Activated gamma-delta T cell treated with Interleukin-2 at 50 U/mL for 16 hours (primary cell): ENCODE data around the gene PRUNE2.
"Not testable (repeated sequence)": the region's sequence is repeated elsewhere in the genome, so short reads cannot be mapped to it uniquely, and the experiment has no call there.

Experiments
- DNase-seq: peaks from one replicate; pipeline ENCODE4 v3.0.0-alpha.2; 2020

The PRUNE2 gene

DNA sequence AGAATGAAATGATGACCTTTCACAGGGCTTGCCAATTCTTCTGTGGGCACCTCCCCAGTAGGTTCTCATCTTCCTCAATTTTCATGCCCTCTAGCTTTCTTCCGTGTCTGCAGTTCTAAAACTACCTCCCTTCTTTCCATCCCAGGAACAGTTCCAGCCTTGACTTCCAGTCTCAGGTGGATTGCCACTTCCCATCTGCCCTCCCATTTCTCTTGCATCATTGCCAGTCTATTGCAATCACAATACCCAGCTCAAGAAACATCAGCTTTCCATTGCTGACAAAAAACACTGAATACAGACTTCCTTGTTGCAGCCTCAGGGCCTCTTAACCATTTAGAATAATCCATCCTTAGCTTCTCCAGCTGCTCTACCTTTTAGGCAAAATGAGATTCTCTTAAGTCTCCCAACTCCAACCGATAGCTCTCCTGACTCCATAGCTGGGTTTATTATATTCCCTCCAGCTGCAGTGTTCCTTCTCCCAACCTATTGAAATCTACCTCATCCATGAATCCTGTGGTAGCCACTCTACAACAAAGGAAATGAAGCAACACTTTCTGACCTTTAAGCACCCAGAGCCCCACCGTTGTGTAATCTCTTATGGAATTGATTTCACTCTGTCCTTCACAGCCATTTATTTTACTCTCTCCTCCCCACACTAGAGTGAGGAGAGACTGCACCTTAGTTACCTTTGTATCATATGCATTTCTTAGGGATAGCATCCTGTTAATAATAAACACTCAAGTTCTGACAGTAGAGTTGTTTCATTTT, 217.3 kb downstream of the PRUNE2 start:
- DNase-seq: no peak

DNA sequence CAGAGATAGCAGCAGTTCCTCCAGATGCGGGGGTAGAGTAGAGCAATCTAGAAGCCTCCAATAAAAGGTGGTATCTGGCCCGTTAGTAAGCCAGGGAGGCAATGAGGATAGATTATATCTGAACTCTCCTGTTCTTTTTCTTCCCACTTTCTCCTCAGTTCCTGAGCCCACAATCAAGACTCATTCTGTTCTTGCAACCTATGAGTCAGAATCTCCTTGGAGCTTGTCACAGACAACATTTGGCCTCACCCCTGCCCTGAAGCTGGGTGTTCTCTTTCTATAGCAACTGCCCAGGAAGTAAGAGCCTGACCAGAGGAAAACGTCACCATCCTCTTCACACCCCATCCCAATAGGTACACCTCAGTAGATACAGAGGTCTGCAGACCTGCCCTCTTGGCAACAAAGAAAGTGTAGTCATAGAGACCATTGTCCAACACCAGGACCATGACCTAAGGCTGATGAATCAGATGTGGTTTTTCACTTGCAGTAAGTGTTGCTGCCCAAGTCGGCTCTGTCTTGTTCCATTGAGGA, 218.0 kb downstream of the PRUNE2 start:
- no peak for DNase-seq

DNA sequence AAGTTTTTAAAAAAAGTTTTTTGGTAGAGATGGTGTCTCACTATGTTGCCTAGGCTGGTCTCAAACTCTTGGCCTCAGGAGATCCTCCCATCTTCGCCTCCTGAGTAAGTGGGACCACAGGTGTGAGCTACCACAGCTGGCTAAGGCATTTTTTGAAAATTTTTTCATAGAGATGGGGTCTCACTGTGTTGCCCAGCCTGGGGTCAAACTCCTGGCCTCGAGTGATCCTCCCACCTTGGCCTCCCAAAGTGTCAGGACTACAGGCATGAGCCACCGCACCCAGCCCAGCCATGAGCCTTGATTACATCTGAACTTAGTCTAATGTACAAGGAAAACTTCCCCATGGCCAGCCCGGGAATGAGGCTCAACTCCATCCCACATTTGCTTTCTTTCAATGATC, 219.2 kb downstream of the PRUNE2 start:
- no peak for DNase-seq

DNA sequence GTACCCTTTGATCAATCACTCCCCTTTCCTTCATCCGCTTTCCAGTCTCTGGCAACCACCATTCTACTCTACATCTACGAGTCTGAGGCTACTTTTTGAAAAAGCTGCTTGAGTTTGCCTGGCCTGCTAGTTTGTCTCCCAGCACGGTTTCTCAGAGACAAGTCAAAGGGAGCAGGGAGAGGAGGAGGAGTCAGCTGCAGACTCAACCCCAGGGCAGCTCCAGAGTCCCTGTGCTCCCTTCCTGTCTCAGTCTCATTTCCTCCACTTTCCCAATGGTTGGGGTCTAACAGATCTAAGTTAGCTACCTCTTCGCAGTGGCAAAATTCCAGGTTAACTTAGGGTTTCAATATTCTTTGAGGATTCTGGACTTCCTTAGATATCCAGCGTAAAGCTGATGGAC, 221.7 kb downstream of the PRUNE2 start:
- no peak for DNase-seq

DNA sequence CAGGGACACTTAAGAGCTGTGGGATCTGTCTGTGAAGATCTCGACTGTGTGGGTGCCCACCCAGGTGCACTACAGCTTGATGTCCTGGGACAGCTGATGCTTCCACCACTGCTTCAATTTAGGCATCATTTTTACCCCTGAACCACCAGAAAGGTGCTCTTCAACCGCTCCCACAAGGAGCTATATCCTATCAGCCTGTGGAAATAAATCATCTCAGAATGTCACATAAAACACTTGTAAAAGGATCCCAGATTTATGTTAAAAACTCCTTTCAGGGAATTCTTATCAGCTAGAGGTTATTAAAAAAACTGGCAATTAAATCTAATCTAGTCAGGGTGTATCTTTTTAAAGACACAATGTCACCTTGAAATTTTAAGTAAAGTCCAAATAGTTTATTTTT, 224.4 kb downstream of the PRUNE2 start:
- DNase-seq: no peak

DNA sequence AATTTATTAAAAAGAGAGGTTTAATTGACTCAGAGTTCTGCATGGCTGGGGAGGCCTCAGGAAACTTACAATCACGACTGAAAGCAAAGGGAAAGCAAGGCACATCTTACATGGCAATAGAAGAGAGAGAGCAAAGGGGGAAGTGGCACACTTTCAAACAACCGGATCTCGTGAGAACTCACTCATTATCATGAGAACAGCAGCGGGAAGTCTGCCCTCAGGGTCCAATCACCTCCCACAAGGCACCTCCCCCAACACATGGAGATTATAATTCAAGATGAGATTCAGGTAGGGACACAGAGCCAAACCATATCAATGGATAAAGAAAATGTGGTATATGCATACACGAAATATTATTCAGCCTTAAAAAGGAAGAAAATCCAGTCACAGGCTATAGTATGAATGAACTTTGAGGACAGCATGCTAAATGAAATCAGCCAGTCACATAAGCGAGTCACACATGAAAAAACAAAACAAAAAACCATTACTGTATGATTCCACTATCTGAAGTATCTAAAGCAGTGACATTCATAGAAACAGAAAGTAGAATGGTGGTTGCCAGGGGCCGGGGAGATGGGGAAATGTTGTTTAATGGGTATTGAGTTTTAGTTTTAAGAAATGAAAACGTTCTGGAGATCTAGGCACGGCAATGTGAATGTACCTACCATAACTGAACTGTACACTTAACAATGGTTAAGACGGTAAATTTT, 225.0 kb downstream of the PRUNE2 start:
- no peak for DNase-seq

DNA sequence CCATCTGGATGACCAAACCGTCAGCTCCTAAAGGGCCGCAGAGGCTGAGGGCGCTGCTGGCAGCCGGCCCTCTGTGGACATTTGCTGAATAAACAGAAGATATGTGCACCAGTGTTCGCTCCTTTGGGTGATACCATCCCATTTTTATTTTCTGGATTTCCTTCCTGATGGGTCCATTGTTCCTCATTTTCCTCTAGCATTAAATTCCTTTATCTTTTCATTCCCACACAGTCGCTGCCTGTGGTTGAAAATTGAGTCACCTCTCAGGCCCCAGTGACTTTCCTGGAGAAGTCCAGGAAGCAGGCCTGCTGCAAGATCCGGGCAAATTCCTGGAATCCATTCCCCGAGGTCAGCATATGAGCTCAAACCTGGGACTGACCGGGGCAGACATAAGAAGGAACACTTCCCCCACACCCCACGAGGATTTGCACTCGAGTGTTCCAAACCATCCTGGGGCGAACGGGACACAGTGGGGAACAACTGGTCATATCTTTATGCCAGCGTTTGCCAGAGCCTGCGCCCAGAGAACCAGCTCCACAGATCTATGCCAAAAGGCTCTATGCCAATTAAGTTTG, 228.3 kb downstream of the PRUNE2 start:
- no peak for DNase-seq

DNA sequence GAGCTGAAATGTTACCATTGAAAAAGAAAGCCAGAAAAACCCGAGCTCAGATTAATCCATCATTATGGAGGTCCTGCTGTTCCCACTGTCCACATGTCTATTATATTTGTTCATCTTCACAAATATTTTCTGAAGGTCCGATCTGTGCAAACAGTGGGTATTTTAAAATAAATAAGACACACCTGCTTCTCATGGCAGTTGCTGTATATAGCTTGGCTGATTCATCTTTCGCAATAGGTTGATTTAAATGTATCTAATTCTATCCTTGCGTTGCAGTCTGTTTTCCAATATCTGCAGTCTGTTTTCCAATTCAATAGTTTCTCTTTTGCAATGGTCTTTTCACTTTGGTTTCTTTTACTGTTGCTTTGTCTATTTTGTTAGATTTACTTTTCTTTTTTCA, 229.1 kb downstream of the PRUNE2 start:
- no peak for DNase-seq

DNA sequence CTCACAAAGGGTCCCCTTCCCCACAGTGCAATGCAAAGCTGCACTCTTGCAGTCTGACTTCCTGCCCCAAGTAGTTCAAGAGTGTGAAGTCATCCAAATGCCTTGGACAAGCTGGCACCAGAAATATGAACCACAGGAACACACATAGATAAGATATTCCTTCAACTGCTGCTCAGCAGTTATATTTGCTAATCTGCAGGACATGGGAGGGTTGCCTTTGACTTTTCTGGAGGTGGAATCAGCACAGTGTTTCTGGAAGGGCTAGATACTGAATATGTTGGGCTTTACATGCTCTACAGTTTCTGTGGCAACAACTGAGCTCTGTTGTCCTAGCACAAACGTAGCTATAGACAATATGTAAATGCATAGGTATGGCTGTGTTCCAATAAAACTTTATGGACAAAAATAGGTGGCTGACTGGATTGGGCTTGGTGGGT, 238.4 kb downstream of the PRUNE2 start:
- DNase-seq: no peak

DNA sequence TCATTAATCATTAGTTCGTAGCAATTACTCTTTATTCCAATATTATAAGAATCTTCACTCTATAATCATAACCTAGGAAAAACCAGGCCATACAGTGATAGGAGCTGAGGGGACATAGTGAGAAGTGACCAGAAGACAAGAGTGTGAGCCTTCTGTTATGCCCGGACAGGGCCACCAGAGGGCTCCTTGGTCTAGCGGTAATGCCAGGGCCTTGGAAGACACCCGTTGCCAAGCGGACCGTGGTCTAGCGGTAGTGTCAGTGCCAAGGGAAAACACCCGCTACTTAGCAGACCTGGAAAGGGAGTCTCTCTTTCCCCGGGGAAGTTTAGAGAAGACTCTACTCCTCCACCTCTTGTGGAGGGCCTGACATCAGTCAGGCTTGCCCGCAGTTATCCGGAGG, 239.9 kb downstream of the PRUNE2 start:
- not testable (repeated sequence) for DNase-seq

DNA sequence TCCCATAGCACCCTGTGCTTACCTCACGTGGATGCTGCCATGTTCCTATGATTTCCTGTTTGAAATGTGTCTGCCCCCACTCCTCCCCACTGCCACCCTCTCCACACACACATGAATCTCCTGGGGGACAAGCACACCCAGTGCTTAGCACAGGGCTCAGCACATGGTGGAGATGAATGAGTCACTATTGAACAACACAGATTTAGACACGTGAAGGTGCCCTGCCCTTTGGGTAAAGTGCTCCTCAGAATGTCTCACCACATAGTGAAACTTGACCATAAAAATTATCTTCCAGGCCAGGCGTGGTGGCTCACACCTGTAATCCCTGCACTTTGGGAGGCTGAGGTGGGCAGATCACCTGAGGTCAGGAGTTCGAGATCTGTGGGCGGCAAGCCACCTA, 240.5 kb downstream of the PRUNE2 start:
- no peak for DNase-seq

DNA sequence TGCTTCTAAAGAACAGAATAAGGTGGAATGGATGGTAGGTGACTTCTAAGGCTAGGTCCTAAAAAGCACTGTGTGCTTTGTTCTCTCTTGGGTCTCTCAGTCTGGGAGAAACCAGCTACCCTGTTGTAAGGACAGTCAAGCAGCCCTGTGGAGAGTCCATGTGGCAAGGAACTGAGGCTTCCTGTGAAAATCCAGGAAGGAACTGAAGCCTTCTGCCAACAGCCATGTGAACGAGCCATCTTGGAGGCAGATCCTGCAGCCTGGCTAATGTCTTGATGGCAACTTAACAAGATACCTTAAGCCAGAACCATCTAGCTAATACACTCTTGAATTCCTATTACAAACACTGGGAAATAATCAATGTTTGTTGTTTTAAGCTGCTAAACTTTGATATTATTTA, 241.8 kb downstream of the PRUNE2 start:
- DNase-seq: no peak

DNA sequence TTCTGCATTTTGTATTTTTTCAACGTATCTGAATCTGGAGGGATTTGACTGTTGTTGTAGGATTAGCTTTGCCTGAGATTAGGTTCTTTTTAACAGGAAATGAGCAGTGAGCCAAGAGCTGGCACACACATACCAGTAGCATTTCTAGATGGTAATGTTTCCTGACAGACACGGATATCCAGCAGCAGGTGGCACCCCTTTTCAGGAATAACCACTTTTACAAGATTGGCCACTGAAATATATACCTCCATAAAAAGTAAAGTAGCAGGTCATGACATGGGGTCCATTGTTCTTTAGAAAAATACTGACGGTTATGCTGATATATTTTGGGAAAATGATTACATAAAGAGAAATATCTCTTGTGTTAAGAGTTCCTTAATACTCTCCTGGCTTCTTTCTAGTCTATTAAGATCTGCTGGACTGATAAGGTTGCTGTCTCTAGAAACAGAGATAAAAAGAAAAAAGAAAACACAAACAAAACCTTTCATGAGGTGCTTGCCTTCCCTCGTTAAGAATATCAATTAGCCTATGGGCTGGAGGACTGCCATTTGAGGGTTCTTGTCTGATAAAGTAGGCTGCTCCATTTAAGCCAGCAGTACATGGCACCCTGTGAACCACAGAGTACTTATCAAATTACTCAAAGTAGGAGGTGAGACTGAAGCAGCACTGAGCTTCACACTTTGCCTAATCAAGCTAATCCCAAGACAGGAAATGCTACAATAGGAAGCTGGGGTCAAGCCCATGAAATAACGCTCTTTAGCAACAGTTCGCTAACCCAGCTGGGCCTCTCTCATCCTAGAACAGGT, 243.2 kb downstream of the PRUNE2 start:
- no peak for DNase-seq

DNA sequence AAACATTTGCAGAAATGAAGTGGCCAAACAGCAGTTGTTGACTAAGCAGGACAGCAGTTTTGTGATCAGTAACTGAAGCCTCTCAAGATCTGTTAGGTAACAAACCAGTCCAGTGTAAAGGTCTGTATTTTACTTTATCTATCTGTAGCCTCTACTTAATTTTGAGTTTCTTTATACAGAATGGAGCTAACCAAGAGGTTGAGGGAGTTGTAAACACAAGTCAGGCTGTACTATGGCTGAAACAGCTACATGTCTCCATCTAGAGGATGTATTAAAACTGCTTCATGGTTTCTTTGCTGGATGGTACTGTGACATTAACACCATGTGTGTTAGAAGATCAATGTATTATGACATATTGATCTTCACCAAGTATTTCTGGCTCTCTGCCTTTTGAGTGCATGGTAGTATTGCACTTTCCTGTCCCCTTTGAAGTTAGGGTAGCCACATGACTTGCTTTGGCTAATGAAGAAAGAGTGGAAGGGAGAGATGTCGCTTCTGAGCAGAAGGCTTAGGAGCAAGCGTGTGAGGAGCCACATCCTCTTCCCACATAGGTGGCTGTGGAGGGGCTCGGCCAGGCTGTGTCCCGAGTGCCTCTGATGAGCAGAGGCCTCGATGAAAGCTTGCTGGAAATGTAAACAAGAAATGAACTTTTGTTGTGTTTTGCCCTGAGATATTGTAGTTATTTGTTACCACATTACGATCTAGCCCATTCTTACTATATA, 247.2 kb downstream of the PRUNE2 start:
- no peak for DNase-seq

DNA sequence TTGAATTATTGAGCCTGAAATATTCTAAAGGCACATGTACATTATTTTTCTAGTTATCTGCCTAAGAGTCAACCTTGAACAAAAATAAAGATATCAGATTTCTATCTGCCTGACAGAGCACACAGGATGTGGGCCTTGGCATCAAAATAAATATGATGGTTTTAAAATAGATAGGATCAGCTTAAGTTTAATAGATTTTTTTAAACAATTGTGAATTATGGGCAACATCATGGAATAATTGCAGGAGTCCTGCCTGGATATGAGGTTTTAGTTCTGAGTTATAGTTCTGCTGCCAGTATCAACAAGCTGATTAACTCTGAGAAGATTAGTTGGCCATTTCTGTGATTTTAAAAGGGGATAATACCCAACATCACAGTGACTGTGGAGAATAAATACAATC, 248.6 kb downstream of the PRUNE2 start:
- DNase-seq: no peak

DNA sequence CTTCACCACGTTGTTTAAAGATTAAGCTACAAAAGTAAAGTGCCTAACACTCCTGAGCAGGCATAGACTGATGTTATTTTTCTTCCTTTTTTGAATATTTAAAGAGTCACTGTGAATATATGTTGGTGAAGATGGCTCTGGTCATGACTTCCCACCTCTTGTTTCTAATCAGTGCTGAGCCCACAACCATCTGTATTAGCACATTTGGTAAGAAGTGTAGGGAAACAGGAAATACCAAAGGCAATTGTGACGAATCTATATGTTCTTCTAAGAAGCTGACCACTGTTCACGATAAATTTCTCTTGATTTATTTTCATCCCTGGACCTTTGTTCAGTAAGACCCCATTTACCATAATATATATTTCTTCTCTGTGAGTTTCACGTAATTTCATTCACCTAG, 249.9 kb downstream of the PRUNE2 start:
- no peak for DNase-seq

DNA sequence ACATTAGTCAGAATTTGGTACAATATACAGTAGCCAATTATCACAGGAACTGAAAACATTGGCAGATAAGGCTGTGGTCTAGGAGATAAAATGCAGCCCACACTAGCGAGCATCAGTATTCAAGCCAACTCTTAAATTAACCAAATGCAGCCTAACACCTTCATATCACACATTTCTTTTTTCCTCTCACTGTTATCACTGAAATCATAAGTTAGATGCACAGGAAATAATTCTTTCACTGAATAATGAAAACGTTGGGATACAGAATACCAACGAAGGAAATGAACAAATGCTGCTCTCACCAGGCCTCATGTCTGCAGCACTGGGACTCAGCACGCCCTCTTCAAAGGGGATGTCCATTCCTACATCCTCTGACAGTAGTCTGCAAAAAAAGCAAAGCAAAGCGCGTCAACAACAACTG, 250.8 kb downstream of the PRUNE2 start:
- no peak for DNase-seq

DNA sequence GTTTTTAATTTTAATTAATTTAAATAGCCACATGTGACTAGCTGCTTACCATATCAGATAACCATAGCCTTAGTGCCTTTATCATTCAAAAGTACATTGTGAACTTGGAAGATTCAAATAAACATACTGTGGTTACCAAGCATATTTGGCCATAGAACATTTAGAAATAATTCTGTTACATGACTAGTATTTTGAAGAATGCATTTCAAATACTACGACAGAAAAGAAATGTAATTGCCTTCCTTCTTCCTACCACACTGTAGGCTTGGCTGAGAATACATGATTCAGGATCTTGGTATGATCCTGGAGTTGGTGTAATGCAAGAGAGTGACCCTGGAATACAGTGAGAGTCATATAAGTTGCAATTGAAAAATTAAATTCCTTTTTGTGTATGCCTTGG, 251.3 kb downstream of the PRUNE2 start:
- DNase-seq: no peak

DNA sequence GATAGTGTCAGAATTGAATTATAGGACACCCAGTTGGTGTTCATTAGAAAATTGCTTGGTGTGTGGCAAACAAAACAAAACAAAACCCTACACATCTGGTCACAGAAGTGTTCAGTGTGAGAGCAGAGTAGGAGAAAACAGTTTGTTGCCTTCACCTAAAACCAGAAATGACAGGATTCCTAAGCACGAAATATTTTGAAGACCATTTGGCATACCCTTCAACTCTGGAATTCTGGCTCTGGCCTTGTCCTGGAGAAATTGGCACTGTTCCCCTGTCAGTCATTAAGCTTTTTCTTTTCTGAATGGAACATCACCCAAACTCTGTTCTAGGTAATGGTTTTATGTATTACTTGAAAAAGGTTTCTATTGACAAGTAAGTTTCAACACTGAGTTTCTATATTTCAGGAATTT, 251.9 kb downstream of the PRUNE2 start:
- no peak for DNase-seq

DNA sequence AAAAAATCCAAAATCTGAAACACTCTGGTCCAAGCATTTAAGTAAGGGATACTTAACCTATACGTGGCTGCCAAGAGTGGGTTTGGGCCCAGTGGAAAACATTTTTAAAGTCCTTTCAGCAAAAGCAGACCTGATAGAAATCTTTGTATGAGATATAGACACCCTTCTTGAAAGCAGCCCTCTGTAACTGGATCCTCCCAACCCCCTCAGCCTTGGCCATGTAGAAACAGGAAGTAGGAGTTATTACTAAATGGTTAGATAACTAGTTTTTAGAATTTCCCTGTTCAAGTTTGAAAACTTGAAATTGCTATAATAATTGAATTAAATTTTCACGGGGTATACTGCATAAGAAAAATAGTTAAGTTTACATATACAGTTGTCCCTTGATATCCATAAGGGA, 253.0 kb downstream of the PRUNE2 start:
- DNase-seq: no peak

DNA sequence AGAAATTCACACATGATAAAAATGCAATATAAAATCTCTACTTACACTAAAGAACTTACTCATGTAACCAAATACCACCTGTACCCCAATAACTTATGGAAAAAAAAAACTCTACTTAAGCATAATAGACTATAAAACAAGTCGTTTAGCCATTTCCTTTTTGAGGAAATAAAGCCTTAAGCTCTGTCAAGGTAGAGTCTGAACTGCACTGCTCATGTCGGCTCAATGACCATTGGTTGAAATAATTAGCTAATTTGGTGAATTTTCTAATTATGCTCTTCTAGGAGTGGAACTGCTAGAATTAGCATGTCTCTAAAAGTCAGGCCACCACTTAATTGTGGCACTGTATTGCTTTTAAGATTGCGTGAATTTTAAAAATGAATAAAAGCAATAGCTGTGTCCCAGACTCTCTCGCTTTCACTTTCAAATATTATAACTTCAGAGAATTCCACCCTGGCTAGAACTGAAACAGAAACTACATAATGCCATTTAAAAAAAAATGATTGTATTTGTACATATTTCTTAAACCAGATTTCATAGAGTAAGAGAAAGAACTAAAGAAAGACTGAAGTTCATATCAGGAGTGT, 254.7 kb downstream of the PRUNE2 start:
- no peak for DNase-seq

DNA sequence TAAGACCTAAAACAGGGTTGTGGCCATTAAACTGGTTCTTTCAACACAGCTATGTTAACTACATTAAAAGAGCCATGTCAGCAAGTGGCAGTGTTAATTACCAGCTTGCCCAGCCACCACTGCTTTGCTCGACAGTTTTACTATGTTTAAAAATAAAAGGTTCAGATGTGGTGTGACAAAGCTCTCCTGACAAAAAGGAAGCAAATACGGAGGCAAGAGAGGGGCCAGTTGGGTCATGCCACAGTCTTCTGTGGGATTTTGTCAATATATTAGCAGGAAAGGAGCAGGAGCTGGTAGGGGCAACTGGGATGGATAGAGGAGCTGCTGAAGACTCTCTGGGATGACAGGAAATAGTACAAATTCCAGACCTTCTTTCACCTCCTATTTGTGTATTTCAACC, 255.2 kb downstream of the PRUNE2 start:
- DNase-seq: no peak
